D721Med (cell line): ENCODE measurements around the gene TFDP1.

Experiments used
- DNase-seq: peaks from one replicate; pipeline ENCODE4 v3.0.0; 2011; ENCODE audit warnings: low spot score; ENCODE audit not compliant: insufficient read length
- FAIRE-seq: peaks from 2 replicates; lab custom pipeline; 2011; peaks lifted over from hg19 to GRCh38; lab: Jason Lieb, UNC
- CTCF ChIP-seq: IDR thresholded peaks from 2 replicates; pipeline ENCODE4 v1.5.1; 2012; ENCODE audit warnings: mild to moderate bottlenecking, control low read depth; ENCODE audit not compliant: insufficient read depth; ENCODE audit errors: missing control alignments

The TFDP1 gene

DNA sequence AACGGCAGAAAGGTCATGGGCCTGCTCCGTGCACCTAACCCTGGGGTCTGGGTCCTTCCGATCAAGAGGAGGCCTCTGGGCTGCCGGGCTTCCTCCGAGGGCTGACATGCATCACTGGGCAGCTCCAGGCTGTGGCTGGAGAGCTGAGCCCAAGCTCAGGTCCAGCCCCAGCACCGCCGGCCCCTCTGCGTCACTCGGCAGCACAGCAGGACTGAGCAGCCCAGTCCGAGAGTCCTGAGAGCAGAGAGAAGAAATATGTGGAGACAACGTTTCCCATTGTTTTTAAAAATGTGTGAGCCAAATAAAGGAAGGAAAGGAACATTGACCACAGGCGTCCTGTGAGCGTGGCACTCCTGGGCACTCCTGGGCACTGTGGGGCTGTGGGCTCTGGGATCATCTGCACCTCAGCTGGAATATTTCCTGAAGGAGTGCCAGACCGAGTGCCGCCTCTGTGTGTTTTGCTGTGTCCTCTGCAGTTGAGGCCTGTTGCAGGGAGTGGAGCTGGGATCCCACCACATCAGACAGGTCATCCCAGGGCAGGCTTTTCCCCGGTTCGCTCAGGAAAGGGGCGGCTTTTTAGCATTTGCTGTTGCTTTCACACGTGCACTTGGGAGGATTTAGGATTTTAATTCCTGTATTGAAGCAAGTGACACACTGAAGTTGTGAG is 37.8 kb upstream of the TFDP1 start:
- FAIRE-seq = no peak
- TF ChIP-seq CTCF = no peak
- DNase-seq = no peak

- no peak for TF ChIP-seq CTCF
- FAIRE-seq = no peak
- no peak for DNase-seq
These were observed 37.1 kb upstream of the TFDP1 start for GRCh38 chr13:113547238-113547971.

- DNase-seq (no peak), FAIRE-seq (no peak)
- no peak for TF ChIP-seq CTCF
These were observed 36.3 kb upstream of the TFDP1 start for GRCh38 chr13:113548171-113548641.

- no peak for FAIRE-seq
- TF ChIP-seq CTCF = no peak
- no peak for DNase-seq
These were observed 35.6 kb upstream of the TFDP1 start for GRCh38 chr13:113548778-113549621.

- no peak for TF ChIP-seq CTCF
- no peak for FAIRE-seq
- DNase-seq = no peak
These were observed 34.1 kb upstream of the TFDP1 start for GRCh38 chr13:113550453-113550852.

GRCh38 chr13:113551081-113552000 is 33.2 kb upstream of the TFDP1 start:
- DNase-seq (no peak), FAIRE-seq (no peak)
- no peak for TF ChIP-seq CTCF
